Measurements from ENCODE around the gene MX2.

The MX2 gene

GRCh38 chr21:41360072-41360821 lies 1.6 kb upstream of the MX2 start:
- H2AFZ ChIP-seq (ENCODE audit: low read length), result no peak overlapping the region
- no peaks in the 10 kb centered on the region for H4K20me1 ChIP-seq (ENCODE audit: insufficient read depth, low read length)
- TF ChIP-seq, protein P1, sequence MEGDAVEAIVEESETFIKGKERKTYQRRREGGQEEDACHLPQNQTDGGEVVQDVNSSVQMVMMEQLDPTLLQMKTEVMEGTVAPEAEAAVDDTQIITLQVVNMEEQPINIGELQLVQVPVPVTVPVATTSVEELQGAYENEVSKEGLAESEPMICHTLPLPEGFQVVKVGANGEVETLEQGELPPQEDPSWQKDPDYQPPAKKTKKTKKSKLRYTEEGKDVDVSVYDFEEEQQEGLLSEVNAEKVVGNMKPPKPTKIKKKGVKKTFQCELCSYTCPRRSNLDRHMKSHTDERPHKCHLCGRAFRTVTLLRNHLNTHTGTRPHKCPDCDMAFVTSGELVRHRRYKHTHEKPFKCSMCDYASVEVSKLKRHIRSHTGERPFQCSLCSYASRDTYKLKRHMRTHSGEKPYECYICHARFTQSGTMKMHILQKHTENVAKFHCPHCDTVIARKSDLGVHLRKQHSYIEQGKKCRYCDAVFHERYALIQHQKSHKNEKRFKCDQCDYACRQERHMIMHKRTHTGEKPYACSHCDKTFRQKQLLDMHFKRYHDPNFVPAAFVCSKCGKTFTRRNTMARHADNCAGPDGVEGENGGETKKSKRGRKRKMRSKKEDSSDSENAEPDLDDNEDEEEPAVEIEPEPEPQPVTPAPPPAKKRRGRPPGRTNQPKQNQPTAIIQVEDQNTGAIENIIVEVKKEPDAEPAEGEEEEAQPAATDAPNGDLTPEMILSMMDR (IDR thresholded peaks at IDR 0.05; ENCODE audit: low read length), result no peak
- no peak for TF ChIP-seq EZH2 (optimal IDR thresholded peaks at IDR 0.05; ENCODE audit: low read depth, low read length)
- no peak for TF ChIP-seq EZH2phosphoT487 (IDR thresholded peaks at IDR 0.05; ENCODE audit: low read length)

DNA sequence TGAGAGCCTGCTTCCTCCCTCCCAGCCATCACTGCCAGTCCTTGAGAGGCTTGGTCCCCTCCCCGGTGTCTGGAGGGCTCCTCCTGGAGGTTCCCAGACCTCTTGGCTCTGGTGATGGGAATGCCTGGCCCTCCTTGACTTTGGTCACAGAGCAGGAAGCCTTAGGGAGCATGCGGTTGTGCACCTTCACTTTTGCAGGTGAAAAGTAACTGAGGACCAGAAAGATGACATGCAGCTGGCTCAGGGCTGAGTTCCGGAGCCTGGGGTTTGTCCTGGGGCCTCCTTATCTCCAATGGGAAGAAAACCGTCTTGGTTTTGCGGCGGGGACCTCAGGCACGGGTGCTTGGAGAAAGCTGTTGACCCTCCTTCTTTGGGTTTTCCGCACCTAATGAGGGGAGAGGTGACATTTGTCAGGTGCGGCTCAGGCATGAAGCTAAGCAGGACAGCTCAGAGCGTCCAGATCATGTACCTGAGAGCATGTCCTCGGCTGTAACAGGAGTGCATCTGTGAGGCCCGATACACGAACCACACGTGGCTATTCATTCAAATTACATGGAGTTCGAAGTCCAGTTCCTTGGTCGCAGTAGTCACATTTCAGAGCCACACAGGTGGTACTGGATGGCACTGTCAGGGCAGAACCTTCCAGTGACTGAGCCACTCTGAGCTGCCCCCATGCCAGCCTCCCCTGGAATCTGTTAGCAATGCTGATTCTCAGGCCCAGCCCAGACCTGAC lies 608 bp upstream of the MX2 start:
- Histone ChIP-seq H3K9ac (ENCODE audit: low read length) (no peak overlapping the region), H2AFZ (ENCODE audit: low read length) (no peak overlapping the region), H4K20me1 (ENCODE audit: insufficient read depth, low read length) (no peaks in the 10 kb centered on the region), H3K4me3 (ENCODE audit: low read length) (peak overlapping the region; percentile 22), H3K79me2 (ENCODE audit: low read length) (no peaks in the 10 kb centered on the region), H3K4me2 (ENCODE audit: low read depth, low read length) (peak overlapping the region; percentile 69), H3K9me2 (replicated peaks; ENCODE audit: insufficient read depth, low read length) (no peaks in the 10 kb centered on the region), H3K36me3 (replicated peaks; ENCODE audit: insufficient read depth, low read length) (no peaks in the 10 kb centered on the region), H3K4me1 (ENCODE audit: low read length) (peaks cover 13% of the 10 kb centered on the region), H3F3A (ENCODE audit: insufficient read depth, low read length) (peaks cover 17% of the 10 kb centered on the region), H3K27ac (ENCODE audit: low read length) (peak overlapping the region; percentile 57; the same call in 1 of the 2 replicates), H3K27me3 (replicated peaks; ENCODE audit: insufficient read depth, low read length) (no peaks in the 10 kb centered on the region), H3K9me3 (replicated peaks; ENCODE audit: insufficient read depth, low read length) (no peaks in the 10 kb centered on the region)
- no peak for DNase-seq
- TF ChIP-seq, protein P1 (IDR thresholded peaks at IDR 0.05; ENCODE audit: low read length), result no peak
- TF ChIP-seq EZH2 (optimal IDR thresholded peaks at IDR 0.05; ENCODE audit: low read depth, low read length), result no peak
- no peak for TF ChIP-seq EZH2phosphoT487 (IDR thresholded peaks at IDR 0.05; ENCODE audit: low read length)

More at GRCh38 chr21:41360072-41360821, 1.6 kb upstream of the MX2 start:
- Histone ChIP-seq H3K27me3 (replicated peaks; ENCODE audit: insufficient read depth, low read length) (no peaks in the 10 kb centered on the region), H3K4me1 (ENCODE audit: low read length) (peaks cover 14% of the 10 kb centered on the region), H3K9me3 (replicated peaks; ENCODE audit: insufficient read depth, low read length) (no peaks in the 10 kb centered on the region), H3K9me2 (replicated peaks; ENCODE audit: insufficient read depth, low read length) (no peaks in the 10 kb centered on the region), H3K36me3 (replicated peaks; ENCODE audit: insufficient read depth, low read length) (no peaks in the 10 kb centered on the region), H3K4me3 (ENCODE audit: low read length) (no peak overlapping the region), H3F3A (ENCODE audit: insufficient read depth, low read length) (peaks cover 17% of the 10 kb centered on the region), H3K79me2 (ENCODE audit: low read length) (no peaks in the 10 kb centered on the region), H3K9ac (ENCODE audit: low read length) (no peak overlapping the region), H3K27ac (ENCODE audit: low read length) (no peak overlapping the region), H3K4me2 (ENCODE audit: low read depth, low read length) (no peak overlapping the region)
- DNase-seq, result no peak

- Histone ChIP-seq H3K4me2 (ENCODE audit: low read depth, low read length) (peak overlapping the region; percentile 69), H3K27ac (ENCODE audit: low read length) (peak overlapping the region; percentile 57; the same call in 1 of the 2 replicates), H3K9me2 (replicated peaks; ENCODE audit: insufficient read depth, low read length) (no peaks in the 10 kb centered on the region), H3K9me3 (replicated peaks; ENCODE audit: insufficient read depth, low read length) (no peaks in the 10 kb centered on the region), H3K4me3 (ENCODE audit: low read length) (peak overlapping the region; percentile 22), H3K79me2 (ENCODE audit: low read length) (no peaks in the 10 kb centered on the region), H3K36me3 (replicated peaks; ENCODE audit: insufficient read depth, low read length) (no peaks in the 10 kb centered on the region), H3K27me3 (replicated peaks; ENCODE audit: insufficient read depth, low read length) (0 out of 2 replicates have a peak, but pooled peaks cover 8% of the 10 kb centered on the region), H3K4me1 (ENCODE audit: low read length) (peaks cover 20% of the 10 kb centered on the region), H4K20me1 (ENCODE audit: insufficient read depth, low read length) (no peaks in the 10 kb centered on the region), H3F3A (ENCODE audit: insufficient read depth, low read length) (peaks cover 17% of the 10 kb centered on the region), H3K9ac (ENCODE audit: low read length) (no peak overlapping the region), H2AFZ (ENCODE audit: low read length) (peak overlapping the region; percentile 35; the same call in 1 of the 2 replicates)
- no peak for DNase-seq
- TF ChIP-seq EZH2 (optimal IDR thresholded peaks at IDR 0.05; ENCODE audit: low read depth, low read length) (no peak), EZH2phosphoT487 (IDR thresholded peaks at IDR 0.05; ENCODE audit: low read length) (no peak)
- TF ChIP-seq, protein P1 (IDR thresholded peaks at IDR 0.05; ENCODE audit: low read length), result no peak
Observed at GRCh38 chr21:41362605-41363369, 960 bp downstream of the MX2 start.

Data from MM.1S (cell line).